LNCAP (cell line): ENCODE measurements around the gene CRPPA.

ENCODE experiments used
- TF ChIP-seq, protein P1 (sequence below): fragments of 450-650 bp; IDR thresholded peaks from 2 replicates; pipeline ENCODE4 v1.5.1; 2017; ENCODE audit warnings: mild to moderate bottlenecking

The CRPPA gene

GRCh38 chr7:16421333-16422102 is at the start of gene CRPPA:
TSS of gene CRPPA (minus strand) at chr7:16421538. CDS start at chr7:16421322, 216 bp downstream.
- TF ChIP-seq, protein P1, sequence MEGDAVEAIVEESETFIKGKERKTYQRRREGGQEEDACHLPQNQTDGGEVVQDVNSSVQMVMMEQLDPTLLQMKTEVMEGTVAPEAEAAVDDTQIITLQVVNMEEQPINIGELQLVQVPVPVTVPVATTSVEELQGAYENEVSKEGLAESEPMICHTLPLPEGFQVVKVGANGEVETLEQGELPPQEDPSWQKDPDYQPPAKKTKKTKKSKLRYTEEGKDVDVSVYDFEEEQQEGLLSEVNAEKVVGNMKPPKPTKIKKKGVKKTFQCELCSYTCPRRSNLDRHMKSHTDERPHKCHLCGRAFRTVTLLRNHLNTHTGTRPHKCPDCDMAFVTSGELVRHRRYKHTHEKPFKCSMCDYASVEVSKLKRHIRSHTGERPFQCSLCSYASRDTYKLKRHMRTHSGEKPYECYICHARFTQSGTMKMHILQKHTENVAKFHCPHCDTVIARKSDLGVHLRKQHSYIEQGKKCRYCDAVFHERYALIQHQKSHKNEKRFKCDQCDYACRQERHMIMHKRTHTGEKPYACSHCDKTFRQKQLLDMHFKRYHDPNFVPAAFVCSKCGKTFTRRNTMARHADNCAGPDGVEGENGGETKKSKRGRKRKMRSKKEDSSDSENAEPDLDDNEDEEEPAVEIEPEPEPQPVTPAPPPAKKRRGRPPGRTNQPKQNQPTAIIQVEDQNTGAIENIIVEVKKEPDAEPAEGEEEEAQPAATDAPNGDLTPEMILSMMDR = no peak

- TF ChIP-seq, protein P1 = no peak
Measured at GRCh38 chr7:16465469-16466361, 44.4 kb upstream of the CRPPA start, which contains the start of gene SOSTDC1. TSS of gene SOSTDC1 (minus strand) at chr7:16465738. CDS start at chr7:16465668, 70 bp downstream.

DNA sequence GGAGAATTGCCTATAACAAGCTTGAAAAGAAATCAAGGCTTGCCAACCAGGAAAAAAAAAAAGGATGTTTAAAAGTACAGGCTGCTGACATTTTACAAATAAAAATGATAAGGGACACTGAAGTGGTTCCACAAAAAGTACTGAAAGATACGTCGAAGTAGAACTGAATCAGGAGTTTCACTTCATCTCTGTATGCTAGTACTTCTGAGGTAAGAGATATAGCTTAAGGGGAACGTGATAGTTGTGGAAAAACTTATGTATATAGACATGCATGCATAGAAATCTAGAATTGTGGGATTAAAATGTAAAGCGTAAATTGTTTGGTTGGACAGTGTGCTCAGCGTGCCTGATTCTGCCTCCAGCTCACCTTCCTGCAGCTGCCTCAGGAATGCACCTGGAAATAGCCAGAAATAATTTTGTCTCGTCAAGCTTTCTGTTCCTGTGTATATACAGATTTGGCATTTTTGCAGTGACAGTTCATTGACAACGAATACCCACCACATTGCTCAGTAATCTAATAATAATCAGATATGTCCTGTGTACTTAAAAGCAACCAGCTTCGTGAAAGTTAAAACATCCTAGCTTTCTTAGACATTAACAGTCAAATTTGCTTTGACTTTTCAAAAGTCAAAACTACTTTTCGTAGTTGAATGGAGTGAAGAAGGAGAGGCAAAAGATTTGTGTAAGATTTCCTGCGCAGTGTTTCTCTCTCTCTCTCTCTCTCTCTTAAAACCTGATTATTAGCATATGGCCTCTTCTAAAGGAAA is 42.8 kb upstream of the CRPPA start:
- TF ChIP-seq, protein P1 = no peak

GRCh38 chr7:16463520-16463919 is 42.2 kb upstream of the CRPPA start:
- TF ChIP-seq, protein P1 = no peak

- TF ChIP-seq, protein P1 = no peak
Measured at GRCh38 chr7:16462431-16462889, 41.1 kb upstream of the CRPPA start.

- TF ChIP-seq, protein P1 = no peak
Measured at GRCh38 chr7:16460789-16461493, 39.6 kb upstream of the CRPPA start.
